Stimulated activated CD4-positive, alpha-beta T cell treated with anti-CD3 and anti-CD28 coated beads, Interleukin-12 subunit alpha, Interleukin-12 subunit beta, amount 100 ng/mL, for 4 hours (primary cell): Measurements from ENCODE around the gene ST14.
"Not testable (repeated sequence)": the region's sequence is repeated elsewhere in the genome, so short reads cannot be mapped to it uniquely, and the experiment has no call there.

Experiments
- DNase-seq: peaks from one replicate; pipeline ENCODE4 v3.0.0-alpha.2; 2020

ST14 gene

GRCh38 chr11:130243816-130244215 is 84.2 kb downstream of the ST14 start:
- no peak for DNase-seq

- no peak for DNase-seq
These were observed 85.3 kb downstream of the ST14 start for GRCh38 chr11:130244848-130245247.

- DNase-seq: not testable (repeated sequence)
These were observed 85.8 kb downstream of the ST14 start for GRCh38 chr11:130245375-130245774.

GRCh38 chr11:130246270-130246669 is 86.7 kb downstream of the ST14 start:
- DNase-seq: no peak

GRCh38 chr11:130246738-130247137 is 87.2 kb downstream of the ST14 start:
- DNase-seq: no peak

GRCh38 chr11:130247319-130247718 is 87.7 kb downstream of the ST14 start:
- DNase-seq: no peak

- no peak for DNase-seq
These were observed 89.8 kb downstream of the ST14 start for GRCh38 chr11:130249371-130249770.

GRCh38 chr11:130249929-130250328 is 90.3 kb downstream of the ST14 start:
- DNase-seq: not testable (repeated sequence)

GRCh38 chr11:130251763-130252162 is 92.2 kb downstream of the ST14 start:
- not testable (repeated sequence) for DNase-seq
